ENCODE results near the gene JMJD1C.

Gene JMJD1C

GRCh38 chr10:63337455-63338251, 128.1 kb downstream of the JMJD1C start:
- no peak overlapping the region for H3K27ac ChIP-seq (ENCODE audit: low read length)
- WGBS (ENCODE audit: insufficient coverage, insufficient read length): no CpG with 5 or more reads among the region's 4 CpGs
- no peaks in the 10 kb centered on the region for H3K36me3 ChIP-seq (ENCODE audit: control insufficient read depth, insufficient read depth, low read length)
- no peaks in the 10 kb centered on the region for H3K4me1 ChIP-seq (ENCODE audit: control insufficient read depth, insufficient read depth, low read length)
- no peaks in the 10 kb centered on the region for H3K27me3 ChIP-seq (ENCODE audit: control insufficient read depth, insufficient read depth, low read length)
- DNase-seq (ENCODE audit: low read depth, low spot score): no peak
- no peaks in the 10 kb centered on the region for H3K9me3 ChIP-seq (ENCODE audit: control insufficient read depth, insufficient read depth, low read length)
- H3K4me3 ChIP-seq (ENCODE audit: low read length): no peak overlapping the region

- H3K4me3 ChIP-seq (ENCODE audit: low read length): no peak overlapping the region
- H3K9me3 ChIP-seq (ENCODE audit: control insufficient read depth, insufficient read depth, low read length): no peaks in the 10 kb centered on the region
- no peaks in the 10 kb centered on the region for H3K27me3 ChIP-seq (ENCODE audit: control insufficient read depth, insufficient read depth, low read length)
- no peaks in the 10 kb centered on the region for H3K36me3 ChIP-seq (ENCODE audit: control insufficient read depth, insufficient read depth, low read length)
- WGBS (ENCODE audit: insufficient coverage, insufficient read length): no CpG with 5 or more reads among the region's 5 CpGs
- DNase-seq (ENCODE audit: low read depth, low spot score): no peak
- no peaks in the 10 kb centered on the region for H3K4me1 ChIP-seq (ENCODE audit: control insufficient read depth, insufficient read depth, low read length)
- H3K27ac ChIP-seq (ENCODE audit: low read length): no peak overlapping the region
Observed at GRCh38 chr10:63331586-63331985, 134.2 kb downstream of the JMJD1C start.

GRCh38 chr10:63324495-63324854, 141.3 kb downstream of the JMJD1C start:
- 100% methylated on average over 1 of the region's 2 CpGs for WGBS (ENCODE audit: insufficient coverage, insufficient read length)
- no peaks in the 10 kb centered on the region for H3K4me1 ChIP-seq (ENCODE audit: control insufficient read depth, insufficient read depth, low read length)
- H3K27ac ChIP-seq (ENCODE audit: low read length): no peak overlapping the region
- no peaks in the 10 kb centered on the region for H3K27me3 ChIP-seq (ENCODE audit: control insufficient read depth, insufficient read depth, low read length)
- H3K36me3 ChIP-seq (ENCODE audit: control insufficient read depth, insufficient read depth, low read length): no peaks in the 10 kb centered on the region
- H3K4me3 ChIP-seq (ENCODE audit: low read length): no peak overlapping the region
- H3K9me3 ChIP-seq (ENCODE audit: control insufficient read depth, insufficient read depth, low read length): no peaks in the 10 kb centered on the region
- DNase-seq (ENCODE audit: low read depth, low spot score): no peak

GRCh38 chr10:63323701-63324494, 141.9 kb downstream of the JMJD1C start:
- WGBS (ENCODE audit: insufficient coverage, insufficient read length): no CpG with 5 or more reads among the region's 6 CpGs
- no peaks in the 10 kb centered on the region for H3K9me3 ChIP-seq (ENCODE audit: control insufficient read depth, insufficient read depth, low read length)
- H3K4me1 ChIP-seq (ENCODE audit: control insufficient read depth, insufficient read depth, low read length): no peaks in the 10 kb centered on the region
- H3K36me3 ChIP-seq (ENCODE audit: control insufficient read depth, insufficient read depth, low read length): no peaks in the 10 kb centered on the region
- H3K4me3 ChIP-seq (ENCODE audit: low read length): no peak overlapping the region
- H3K27ac ChIP-seq (ENCODE audit: low read length): no peak overlapping the region
- H3K27me3 ChIP-seq (ENCODE audit: control insufficient read depth, insufficient read depth, low read length): no peaks in the 10 kb centered on the region
- no peak for DNase-seq (ENCODE audit: low read depth, low spot score)

- Histone ChIP-seq H3K4me3 (ENCODE audit: low read length) (no peak overlapping the region), H3K9me3 (ENCODE audit: control insufficient read depth, insufficient read depth, low read length) (no peaks in the 10 kb centered on the region), H3K36me3 (ENCODE audit: control insufficient read depth, insufficient read depth, low read length) (no peaks in the 10 kb centered on the region), H3K27me3 (ENCODE audit: control insufficient read depth, insufficient read depth, low read length) (no peaks in the 10 kb centered on the region), H3K27ac (ENCODE audit: low read length) (no peak overlapping the region), H3K4me1 (ENCODE audit: control insufficient read depth, insufficient read depth, low read length) (no peaks in the 10 kb centered on the region)
- no peak for DNase-seq (ENCODE audit: low read depth, low spot score)
- no CpG with 5 or more reads among the region's 1 CpG for WGBS (ENCODE audit: insufficient coverage, insufficient read length)
Observed at GRCh38 chr10:63320683-63321082, 145.1 kb downstream of the JMJD1C start.

- H3K27me3 ChIP-seq (ENCODE audit: control insufficient read depth, insufficient read depth, low read length): no peaks in the 10 kb centered on the region
- H3K36me3 ChIP-seq (ENCODE audit: control insufficient read depth, insufficient read depth, low read length): no peaks in the 10 kb centered on the region
- no peaks in the 10 kb centered on the region for H3K9me3 ChIP-seq (ENCODE audit: control insufficient read depth, insufficient read depth, low read length)
- H3K4me3 ChIP-seq (ENCODE audit: low read length): no peak overlapping the region
- WGBS (ENCODE audit: insufficient coverage, insufficient read length): no CpG with 5 or more reads among the region's 3 CpGs
- peaks cover under 1% of the 10 kb centered on the region; the same call in 1 of the 2 replicates for H3K4me1 ChIP-seq (ENCODE audit: control insufficient read depth, insufficient read depth, low read length)
- H3K27ac ChIP-seq (ENCODE audit: low read length): no peak overlapping the region
- DNase-seq (ENCODE audit: low read depth, low spot score): no peak
Observed at GRCh38 chr10:63319231-63319630, 146.5 kb downstream of the JMJD1C start.

GRCh38 chr10:63318491-63318890, 147.3 kb downstream of the JMJD1C start:
- DNase-seq (ENCODE audit: low read depth, low spot score): no peak
- no CpG with 5 or more reads among the region's 3 CpGs for WGBS (ENCODE audit: insufficient coverage, insufficient read length)
- Histone ChIP-seq H3K4me3 (ENCODE audit: low read length) (no peak overlapping the region), H3K27me3 (ENCODE audit: control insufficient read depth, insufficient read depth, low read length) (no peaks in the 10 kb centered on the region), H3K36me3 (ENCODE audit: control insufficient read depth, insufficient read depth, low read length) (no peaks in the 10 kb centered on the region), H3K9me3 (ENCODE audit: control insufficient read depth, insufficient read depth, low read length) (no peaks in the 10 kb centered on the region), H3K27ac (ENCODE audit: low read length) (no peak overlapping the region), H3K4me1 (ENCODE audit: control insufficient read depth, insufficient read depth, low read length) (peaks cover 1% of the 10 kb centered on the region; the same call in 1 of the 2 replicates)

GRCh38 chr10:63314020-63314419, 151.8 kb downstream of the JMJD1C start:
- no peak for DNase-seq (ENCODE audit: low read depth, low spot score)

GRCh38 chr10:63313066-63313717, 152.6 kb downstream of the JMJD1C start:
- H3K9me3 ChIP-seq (ENCODE audit: control insufficient read depth, insufficient read depth, low read length): no peaks in the 10 kb centered on the region
- peaks cover 1% of the 10 kb centered on the region; the same call in 1 of the 2 replicates for H3K4me1 ChIP-seq (ENCODE audit: control insufficient read depth, insufficient read depth, low read length)
- DNase-seq (ENCODE audit: low read depth, low spot score): no peak
- no peak overlapping the region for H3K4me3 ChIP-seq (ENCODE audit: low read length)
- no CpG with 5 or more reads among the region's 3 CpGs for WGBS (ENCODE audit: insufficient coverage, insufficient read length)
- no peak overlapping the region for H3K27ac ChIP-seq (ENCODE audit: low read length)
- no peaks in the 10 kb centered on the region for H3K36me3 ChIP-seq (ENCODE audit: control insufficient read depth, insufficient read depth, low read length)
- no peaks in the 10 kb centered on the region for H3K27me3 ChIP-seq (ENCODE audit: control insufficient read depth, insufficient read depth, low read length)

More at GRCh38 chr10:63314020-63314419, 151.8 kb downstream of the JMJD1C start:
- Histone ChIP-seq H3K9me3 (ENCODE audit: control insufficient read depth, insufficient read depth, low read length) (no peaks in the 10 kb centered on the region), H3K27me3 (ENCODE audit: control insufficient read depth, insufficient read depth, low read length) (no peaks in the 10 kb centered on the region), H3K27ac (ENCODE audit: low read length) (no peak overlapping the region), H3K36me3 (ENCODE audit: control insufficient read depth, insufficient read depth, low read length) (no peaks in the 10 kb centered on the region), H3K4me1 (ENCODE audit: control insufficient read depth, insufficient read depth, low read length) (peaks cover 1% of the 10 kb centered on the region; the same call in 1 of the 2 replicates), H3K4me3 (ENCODE audit: low read length) (no peak overlapping the region)
- no CpG with 5 or more reads among the region's 1 CpG for WGBS (ENCODE audit: insufficient coverage, insufficient read length)

GRCh38 chr10:63308628-63309027, 157.1 kb downstream of the JMJD1C start:
- H3K27ac ChIP-seq (ENCODE audit: low read length): no peak overlapping the region
- no peaks in the 10 kb centered on the region for H3K4me1 ChIP-seq (ENCODE audit: control insufficient read depth, insufficient read depth, low read length)
- H3K9me3 ChIP-seq (ENCODE audit: control insufficient read depth, insufficient read depth, low read length): no peaks in the 10 kb centered on the region
- H3K27me3 ChIP-seq (ENCODE audit: control insufficient read depth, insufficient read depth, low read length): no peaks in the 10 kb centered on the region
- H3K36me3 ChIP-seq (ENCODE audit: control insufficient read depth, insufficient read depth, low read length): no peaks in the 10 kb centered on the region
- DNase-seq (ENCODE audit: low read depth, low spot score): no peak
- no peak overlapping the region for H3K4me3 ChIP-seq (ENCODE audit: low read length)
